Measurements from ENCODE around the gene BICDL2.

BICDL2 gene

GRCh38 chr16:3009568-3010390 is 27.0 kb downstream of the BICDL2 start:
- DNase-seq (ENCODE audit: low read depth): no peak

- DNase-seq (ENCODE audit: low read depth): no peak
Measured at GRCh38 chr16:3008690-3009037, 28.1 kb downstream of the BICDL2 start.

- DNase-seq (ENCODE audit: low read depth): no peak
Measured at GRCh38 chr16:3007957-3008689, 28.6 kb downstream of the BICDL2 start.

GRCh38 chr16:3007059-3007956 is 29.4 kb downstream of the BICDL2 start:
- no peak for DNase-seq (ENCODE audit: low read depth)

- no peak for DNase-seq (ENCODE audit: low read depth)
Measured at GRCh38 chr16:3004781-3005284, 31.9 kb downstream of the BICDL2 start.

- DNase-seq (ENCODE audit: low read depth): no peak
Measured at GRCh38 chr16:3004319-3004718, 32.4 kb downstream of the BICDL2 start.

- DNase-seq (ENCODE audit: low read depth): peak; percentile 97
Measured at GRCh38 chr16:3003582-3004270, 33.0 kb downstream of the BICDL2 start.

- DNase-seq (ENCODE audit: low read depth): no peak
Measured at GRCh38 chr16:3001316-3001715, 35.4 kb downstream of the BICDL2 start.

GRCh38 chr16:3000540-3000939 is 36.2 kb downstream of the BICDL2 start:
- no peak for DNase-seq (ENCODE audit: low read depth)

- DNase-seq (ENCODE audit: low read depth): no peak
Measured at GRCh38 chr16:2999929-3000328, 36.8 kb downstream of the BICDL2 start.

- no peak for DNase-seq (ENCODE audit: low read depth)
Measured at GRCh38 chr16:2996298-2996697, 40.4 kb downstream of the BICDL2 start.

- DNase-seq (ENCODE audit: low read depth): no peak
Measured at GRCh38 chr16:2992383-2993081, 44.2 kb downstream of the BICDL2 start.

- no peak for DNase-seq (ENCODE audit: low read depth)
Measured at GRCh38 chr16:2991566-2992261, 45.0 kb downstream of the BICDL2 start.

GRCh38 chr16:2990891-2991290 is 45.9 kb downstream of the BICDL2 start:
- DNase-seq (ENCODE audit: low read depth): no peak

GRCh38 chr16:2988590-2989099 is 48.1 kb downstream of the BICDL2 start:
- no peak for DNase-seq (ENCODE audit: low read depth)

GRCh38 chr16:2987833-2988232 is 48.9 kb downstream of the BICDL2 start:
- no peak for DNase-seq (ENCODE audit: low read depth)

- no peak for DNase-seq (ENCODE audit: low read depth)
Measured at GRCh38 chr16:2987286-2987685, 49.5 kb downstream of the BICDL2 start.

GRCh38 chr16:2986623-2987188 is 50.0 kb downstream of the BICDL2 start:
- no peak for DNase-seq (ENCODE audit: low read depth)

GRCh38 chr16:2985893-2986355 is 50.8 kb downstream of the BICDL2 start:
- DNase-seq (ENCODE audit: low read depth): no peak

GRCh38 chr16:2985462-2985861 is 51.3 kb downstream of the BICDL2 start:
- DNase-seq (ENCODE audit: low read depth): no peak

Data from GM04504 (cell line).